Measurements from ENCODE around the gene NLRC5.
"Not testable (repeated sequence)": the region's sequence is repeated elsewhere in the genome, so short reads cannot be mapped to it uniquely, and the experiment has no call there.

The NLRC5 gene

GRCh38 chr16:57092786-57093411 lies 103.5 kb downstream of the NLRC5 start:
- Mint-ChIP-seq H3K4me1 (peaks cover 6% of the 10 kb centered on the region), H3K9me3 (no peaks in the 10 kb centered on the region), H3K36me3 (peaks cover 4% of the 10 kb centered on the region), H3K27ac (no peak overlapping the region), H3K4me3 (peak overlapping the region; percentile 69)
- DNase-seq (ENCODE audit: low spot score in 2 of 2) (peak; percentile 48 to 76), ATAC-seq (peak; percentile 69)

GRCh38 chr16:57093666-57094564 lies 104.6 kb downstream of the NLRC5 start:
- ATAC-seq (no peak), DNase-seq (ENCODE audit: low spot score in 2 of 2) (no peak)
- Mint-ChIP-seq H3K4me1 (peaks cover 10% of the 10 kb centered on the region), H3K4me3 (peak overlapping the region; percentile 69), H3K9me3 (no peaks in the 10 kb centered on the region), H3K36me3 (peaks cover 4% of the 10 kb centered on the region), H3K27ac (no peak overlapping the region)

- DNase-seq (ENCODE audit: low spot score in 2 of 2) (no peak), ATAC-seq (no peak)
- peaks cover 4% of the 10 kb centered on the region for H3K36me3 Mint-ChIP-seq
- no peaks in the 10 kb centered on the region for H3K9me3 Mint-ChIP-seq
- H3K4me3 Mint-ChIP-seq: no peak overlapping the region
- peaks cover 13% of the 10 kb centered on the region for H3K4me1 Mint-ChIP-seq
- no peak overlapping the region for H3K27ac Mint-ChIP-seq
Observed at GRCh38 chr16:57094911-57095310, 105.6 kb downstream of the NLRC5 start.

- ATAC-seq (no peak), DNase-seq (ENCODE audit: low spot score in 2 of 2) (no peak)
- Mint-ChIP-seq H3K4me1 (peaks cover 18% of the 10 kb centered on the region), H3K4me3 (no peak overlapping the region), H3K9me3 (no peaks in the 10 kb centered on the region), H3K27ac (no peak overlapping the region), H3K36me3 (peaks cover 2% of the 10 kb centered on the region)
Observed at GRCh38 chr16:57096192-57096591, 106.8 kb downstream of the NLRC5 start.

- no peak overlapping the region for H3K27ac Mint-ChIP-seq
- ATAC-seq (no peak), DNase-seq (ENCODE audit: low spot score in 2 of 2) (no peak)
- no peak overlapping the region for H3K4me3 Mint-ChIP-seq
- no peaks in the 10 kb centered on the region for H3K9me3 Mint-ChIP-seq
- no peaks in the 10 kb centered on the region for H3K36me3 Mint-ChIP-seq
- peaks cover 18% of the 10 kb centered on the region for H3K4me1 Mint-ChIP-seq
Observed at GRCh38 chr16:57096793-57097192, 107.4 kb downstream of the NLRC5 start.

GRCh38 chr16:57098188-57098841 lies 109.0 kb downstream of the NLRC5 start:
- peaks cover 16% of the 10 kb centered on the region for H3K4me1 Mint-ChIP-seq
- H3K9me3 Mint-ChIP-seq: no peaks in the 10 kb centered on the region
- no peaks in the 10 kb centered on the region for H3K36me3 Mint-ChIP-seq
- ATAC-seq (no peak), DNase-seq (ENCODE audit: low spot score in 2 of 2) (no peak)
- H3K4me3 Mint-ChIP-seq: no peak overlapping the region
- no peak overlapping the region for H3K27ac Mint-ChIP-seq

- Mint-ChIP-seq H3K4me1 (peaks cover 20% of the 10 kb centered on the region), H3K27ac (peak overlapping the region; percentile 15)
- H3K4me3 Mint-ChIP-seq; DNase-seq (ENCODE audit: low spot score in 2 of 2); H3K36me3 Mint-ChIP-seq; H3K9me3 Mint-ChIP-seq; ATAC-seq: not testable (repeated sequence)
Observed at GRCh38 chr16:57099965-57100364, 110.6 kb downstream of the NLRC5 start.

- H3K4me3 Mint-ChIP-seq: no peak overlapping the region
- H3K9me3 Mint-ChIP-seq: no peaks in the 10 kb centered on the region
- ATAC-seq: no peak
- no peak for DNase-seq (ENCODE audit: low spot score in 2 of 2)
- peaks cover 23% of the 10 kb centered on the region for H3K4me1 Mint-ChIP-seq
- H3K36me3 Mint-ChIP-seq: no peaks in the 10 kb centered on the region
- H3K27ac Mint-ChIP-seq: peak overlapping the region; percentile 15
Observed at GRCh38 chr16:57100445-57100844, 111.1 kb downstream of the NLRC5 start.

- H3K36me3 Mint-ChIP-seq: no peaks in the 10 kb centered on the region
- H3K27ac Mint-ChIP-seq: peak overlapping the region; percentile 71
- no peak overlapping the region for H3K4me3 Mint-ChIP-seq
- DNase-seq (ENCODE audit: low spot score in 2 of 2) (no peak), ATAC-seq (no peak)
- no peaks in the 10 kb centered on the region for H3K9me3 Mint-ChIP-seq
- H3K4me1 Mint-ChIP-seq: peaks cover 34% of the 10 kb centered on the region
Observed at GRCh38 chr16:57102888-57103851, 113.8 kb downstream of the NLRC5 start.

- Mint-ChIP-seq H3K27ac (peak overlapping the region; percentile 80), H3K4me3 (peak overlapping the region; percentile 10), H3K9me3 (no peaks in the 10 kb centered on the region), H3K36me3 (no peaks in the 10 kb centered on the region), H3K4me1 (peaks cover 29% of the 10 kb centered on the region)
- DNase-seq (ENCODE audit: low spot score in 2 of 2): no peak
- ATAC-seq: peak; percentile 69
Observed at GRCh38 chr16:57104706-57105105, 115.3 kb downstream of the NLRC5 start.

- H3K27ac Mint-ChIP-seq: peak overlapping the region; percentile 80
- H3K4me3 Mint-ChIP-seq: peak overlapping the region; percentile 10
- ATAC-seq: no peak
- H3K4me1 Mint-ChIP-seq: peaks cover 25% of the 10 kb centered on the region
- DNase-seq (ENCODE audit: low spot score in 2 of 2): no peak
- no peaks in the 10 kb centered on the region for H3K36me3 Mint-ChIP-seq
- no peaks in the 10 kb centered on the region for H3K9me3 Mint-ChIP-seq
Observed at GRCh38 chr16:57105184-57105583, 115.8 kb downstream of the NLRC5 start.

- Mint-ChIP-seq H3K27ac (peak overlapping the region; percentile 16), H3K36me3 (no peaks in the 10 kb centered on the region), H3K4me1 (peaks cover 22% of the 10 kb centered on the region), H3K4me3 (no peak overlapping the region), H3K9me3 (no peaks in the 10 kb centered on the region)
- DNase-seq (ENCODE audit: low spot score in 2 of 2): no peak
- ATAC-seq: no peak
Observed at GRCh38 chr16:57106767-57107166, 117.4 kb downstream of the NLRC5 start.

GRCh38 chr16:57107321-57107922 lies 118.1 kb downstream of the NLRC5 start:
- Mint-ChIP-seq H3K4me3 (no peak overlapping the region), H3K9me3 (no peaks in the 10 kb centered on the region), H3K4me1 (peaks cover 22% of the 10 kb centered on the region), H3K27ac (no peak overlapping the region), H3K36me3 (no peaks in the 10 kb centered on the region)
- no peak for ATAC-seq
- DNase-seq (ENCODE audit: low spot score in 2 of 2): no peak

GRCh38 chr16:57108432-57108831 lies 119.1 kb downstream of the NLRC5 start:
- Mint-ChIP-seq H3K4me3 (no peak overlapping the region), H3K4me1 (peaks cover 22% of the 10 kb centered on the region), H3K27ac (no peak overlapping the region), H3K9me3 (no peaks in the 10 kb centered on the region), H3K36me3 (no peaks in the 10 kb centered on the region)
- ATAC-seq (no peak), DNase-seq (ENCODE audit: low spot score in 2 of 2) (no peak)

Measured in stimulated activated effector memory CD8-positive, alpha-beta T cell treated with anti-CD3 and anti-CD28 coated beads, Interleukin-12 subunit alpha, Interleukin-12 subunit beta, amount 100 ng/mL, for 72 hours (primary cell).